HG03108 (cell line): Measurements from ENCODE around the gene HOXB3.

ENCODE experiments used
- ATAC-seq: cut with Tn5 transposase; IDR thresholded peaks from one replicate; pipeline ENCODE4 v1.9.1; 2021; ENCODE audit warnings: moderate library complexity; ENCODE audit not compliant: unreplicated experiment

Gene HOXB3

DNA sequence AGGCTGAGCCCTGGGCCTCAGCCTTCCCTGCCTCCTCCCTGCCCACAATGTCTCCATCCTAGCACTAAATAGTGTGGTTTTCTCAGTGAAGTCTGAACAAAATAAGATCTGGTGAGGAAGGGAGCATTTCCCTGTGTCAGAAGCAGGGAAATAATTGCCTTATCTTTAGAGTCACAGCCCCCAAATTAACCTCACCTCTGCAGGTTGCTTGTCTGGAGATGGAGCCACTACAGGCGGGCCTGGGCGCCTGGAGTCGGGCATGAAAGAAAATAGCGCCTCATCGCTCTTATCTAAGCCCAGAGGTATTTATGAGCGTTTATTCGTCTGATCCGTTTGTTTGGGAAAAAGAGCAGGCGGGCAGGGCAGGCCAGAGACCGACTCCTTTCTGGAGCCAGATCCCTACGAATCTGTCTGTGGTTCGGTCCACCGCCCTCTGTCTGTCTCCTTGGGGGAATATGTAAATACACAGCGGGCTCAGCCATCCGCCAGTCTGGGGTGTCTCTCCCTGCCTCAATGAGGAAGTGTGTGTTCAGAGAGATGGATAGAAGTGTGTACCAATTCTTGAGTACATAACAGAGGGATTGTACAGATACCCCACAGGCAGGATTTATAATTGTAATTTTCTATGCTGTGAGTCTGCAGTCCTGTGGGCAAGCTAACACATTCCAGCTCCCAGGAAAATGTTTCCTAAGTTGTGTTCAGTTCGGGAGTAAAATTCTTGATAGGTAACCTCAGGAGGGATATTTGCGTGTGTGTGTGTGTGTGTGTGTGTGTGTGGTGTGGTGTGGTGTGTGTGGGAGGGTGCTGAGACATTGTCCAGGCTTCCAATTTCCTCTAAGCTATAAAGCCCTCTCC, 10.4 kb upstream of the HOXB3 start:
- no peak for ATAC-seq

DNA sequence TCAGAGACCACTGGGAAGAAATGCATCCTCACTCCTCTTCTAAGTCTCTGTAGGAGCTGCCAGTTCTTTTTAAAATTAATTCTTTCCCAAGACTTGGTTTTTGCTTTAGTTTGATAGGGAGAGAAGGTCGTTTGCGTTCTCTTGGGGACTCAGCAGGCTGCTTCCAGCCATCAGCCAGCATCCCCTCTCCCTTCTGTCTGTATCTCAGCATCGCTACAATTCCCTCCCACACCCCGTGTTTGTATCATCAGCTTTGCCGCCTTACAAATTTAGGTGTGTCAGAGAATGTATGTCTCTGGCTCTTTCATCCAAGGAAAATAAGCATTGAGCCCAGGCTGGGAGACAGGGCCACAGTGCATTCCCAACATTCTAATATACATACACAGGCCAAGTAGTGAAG, 9.3 kb upstream of the HOXB3 start:
- no peak for ATAC-seq

GRCh38 chr17:48598736-48599135, 8.7 kb upstream of the HOXB3 start:
- no peak for ATAC-seq

- no peak for ATAC-seq
Observed at GRCh38 chr17:48597778-48598631, 8.0 kb upstream of the HOXB3 start.

DNA sequence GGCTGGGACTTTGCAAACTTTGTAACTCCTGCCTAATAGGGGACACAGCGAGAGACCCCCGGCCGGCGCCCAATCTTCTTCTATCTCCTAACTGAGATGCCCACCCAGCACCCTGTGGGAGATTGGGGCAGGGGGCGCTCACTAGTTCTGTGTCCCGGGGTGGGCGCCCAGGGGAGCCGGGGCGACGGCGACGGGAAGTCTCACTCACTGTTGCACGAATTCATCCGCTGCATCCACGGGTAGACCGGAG, 7.4 kb upstream of the HOXB3 start:
- ATAC-seq = no peak

GRCh38 chr17:48596735-48597527, 6.9 kb upstream of the HOXB3 start:
- ATAC-seq = no peak

DNA sequence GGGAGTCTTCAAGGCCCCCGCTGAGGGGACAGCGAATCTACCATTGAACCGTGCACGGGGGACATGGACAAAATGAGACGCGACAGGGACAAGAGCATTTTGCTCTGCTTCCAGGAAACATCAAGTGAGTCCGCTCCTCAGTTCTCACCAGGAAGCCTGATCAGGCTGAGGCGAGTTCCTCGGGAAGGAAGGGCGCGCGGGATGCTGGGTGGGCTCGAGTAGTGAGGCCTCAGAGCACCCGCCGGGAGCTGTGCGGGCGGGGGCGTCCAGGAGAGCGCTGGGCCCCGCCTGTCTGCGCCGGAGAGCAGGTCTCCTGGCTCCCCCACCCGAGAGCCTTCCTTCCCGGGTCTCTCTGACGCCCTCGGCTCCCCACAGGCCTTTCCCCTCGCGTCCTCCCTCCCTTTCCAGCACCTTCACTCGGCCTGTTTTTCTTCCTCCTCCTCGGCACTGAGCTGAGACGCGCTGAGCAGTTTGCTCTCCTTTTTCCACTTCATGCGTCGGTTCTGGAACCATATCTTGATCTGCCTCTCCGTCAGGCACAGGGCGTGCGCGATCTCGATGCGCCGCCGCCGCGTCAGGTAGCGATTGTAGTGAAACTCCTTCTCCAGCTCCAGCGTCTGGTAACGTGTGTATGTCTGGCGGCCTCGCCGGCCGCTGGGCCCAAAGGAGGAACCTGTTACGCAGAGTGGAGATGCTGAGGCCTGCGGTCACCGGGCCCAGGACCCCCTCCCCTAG, 6.1 kb upstream of the HOXB3 start:
- no peak for ATAC-seq

- no peak for ATAC-seq
Observed at GRCh38 chr17:48595278-48595999, 5.4 kb upstream of the HOXB3 start.

- no peak for ATAC-seq
Observed at GRCh38 chr17:48594538-48595277, 4.7 kb upstream of the HOXB3 start.

DNA sequence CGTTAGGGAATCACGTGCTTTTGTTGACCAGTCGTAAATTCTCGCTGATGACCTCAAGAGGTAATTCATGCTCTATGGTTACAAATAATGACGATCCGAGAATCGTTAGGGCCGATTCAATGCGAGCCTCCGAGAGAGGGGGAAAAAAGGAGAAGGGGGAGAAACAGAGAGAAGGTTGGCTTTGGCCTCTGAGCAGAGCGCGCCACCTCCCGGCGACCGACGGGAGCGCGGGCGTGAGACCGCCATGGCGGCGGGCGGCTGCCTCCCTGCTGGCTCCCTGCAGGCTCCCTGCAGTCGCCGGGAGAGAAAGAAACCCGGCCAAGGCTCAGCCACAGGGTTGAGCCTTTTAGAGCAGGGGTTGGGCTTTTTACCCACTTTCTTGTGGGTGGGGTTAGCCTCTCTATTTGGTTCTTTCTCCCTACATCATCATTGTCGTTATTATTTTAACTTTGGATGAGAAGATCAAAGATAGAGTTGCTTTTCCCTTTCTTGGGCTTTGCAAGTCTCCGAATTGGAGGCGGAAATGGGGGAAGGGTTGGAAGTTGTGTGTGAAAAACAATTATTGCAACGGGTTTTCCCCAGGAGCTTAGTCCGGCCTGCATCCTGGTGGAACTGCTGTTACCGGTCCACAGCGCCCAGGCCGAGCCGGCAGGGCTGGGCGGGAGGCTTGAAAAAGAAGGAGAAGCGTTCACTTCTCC, 3.9 kb upstream of the HOXB3 start:
- no peak for ATAC-seq

- no peak for ATAC-seq
Observed at GRCh38 chr17:48593126-48593829, 3.2 kb upstream of the HOXB3 start, which contains the start of gene HOXB5. HOXB5 (minus strand) TSS chr17:48593779; CDS start chr17:48593682, 97 bp downstream.

DNA sequence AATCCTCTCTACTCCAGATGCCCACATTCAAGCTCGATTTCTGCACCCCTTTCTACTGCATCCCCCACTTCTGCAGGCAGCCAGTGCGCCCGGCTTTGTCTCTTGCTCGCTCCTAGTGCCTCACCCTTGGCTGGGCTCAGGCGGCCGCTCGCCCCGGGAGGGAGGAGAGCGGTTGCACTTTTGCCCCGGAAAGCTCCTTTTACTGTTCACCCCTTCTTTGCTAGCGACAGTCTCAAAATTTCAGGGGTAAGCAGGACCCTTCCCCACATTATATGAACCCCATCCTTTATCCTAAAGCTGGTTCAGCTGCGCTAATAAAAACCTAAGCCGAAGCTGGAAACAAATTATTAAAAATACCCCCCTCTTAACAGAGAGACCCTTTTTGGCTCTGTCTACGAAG, 2.5 kb upstream of the HOXB3 start:
- no peak for ATAC-seq

DNA sequence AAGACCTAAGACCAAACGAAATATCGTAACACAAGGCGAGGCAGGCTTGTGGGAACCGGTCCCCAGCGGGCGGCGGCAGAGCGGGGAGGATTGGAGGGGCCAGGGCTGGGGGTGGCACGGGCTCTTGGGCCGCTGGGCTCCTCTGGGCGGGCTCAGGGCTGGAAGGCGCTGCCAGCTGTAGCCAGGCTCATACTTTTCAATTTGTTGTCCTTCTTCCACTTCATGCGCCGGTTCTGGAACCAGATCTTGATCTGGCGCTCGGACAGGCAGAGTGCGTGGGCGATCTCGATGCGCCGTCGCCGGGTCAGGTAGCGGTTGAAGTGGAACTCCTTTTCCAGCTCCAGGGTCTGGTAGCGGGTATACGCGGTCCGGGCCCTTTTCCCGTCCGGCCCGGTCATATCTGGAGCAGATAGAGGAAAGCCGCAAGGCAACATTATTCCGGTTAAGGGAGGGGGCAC, 2.0 kb upstream of the HOXB3 start:
- no peak for ATAC-seq

DNA sequence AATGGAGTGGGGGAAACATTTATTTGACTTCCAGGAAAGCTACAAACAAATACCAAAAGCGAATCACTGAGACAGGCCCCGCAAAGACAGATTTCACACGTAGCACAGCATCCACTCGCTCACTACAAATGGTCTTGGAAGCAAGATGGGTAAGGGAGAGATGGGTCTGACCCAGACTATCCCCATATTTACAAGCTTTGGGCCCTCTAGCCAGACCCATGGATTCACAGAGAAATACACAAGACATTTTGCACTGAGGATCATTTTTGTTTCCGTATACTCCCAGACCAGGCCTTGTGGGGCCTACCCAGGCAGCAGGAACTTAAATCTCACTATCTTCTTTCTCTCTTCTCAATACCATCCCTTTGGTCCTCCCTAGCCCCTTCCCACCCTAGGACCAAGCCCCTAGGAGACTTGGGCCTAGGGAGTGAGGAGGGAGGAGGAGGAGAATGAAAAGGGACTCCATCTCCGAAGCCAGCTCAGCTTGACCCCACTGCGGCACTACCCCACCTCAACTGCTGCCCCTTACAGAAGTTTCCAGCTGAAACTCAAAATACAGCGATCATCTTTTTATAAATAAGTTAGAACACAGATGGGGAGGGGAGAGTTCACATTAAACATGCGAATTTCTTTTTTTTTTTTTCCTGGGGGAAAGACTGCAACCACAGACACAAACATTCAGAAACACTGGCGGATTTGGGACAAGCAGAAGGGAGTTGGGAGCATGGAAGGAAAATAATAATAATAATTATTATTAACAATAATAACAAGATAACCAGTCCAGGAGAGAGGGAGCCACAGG, 1.4 kb upstream of the HOXB3 start:
- ATAC-seq = no peak

- no peak for ATAC-seq
Observed at GRCh38 chr17:48590607-48591161, 643 bp upstream of the HOXB3 start.

- ATAC-seq = no peak
Observed at GRCh38 chr17:48589060-48589830, 796 bp downstream of the HOXB3 start.
